RPMI8226 (cell line): ENCODE measurements around the gene CEACAM1.
"Not testable (repeated sequence)": the region's sequence is repeated elsewhere in the genome, so short reads cannot be mapped to it uniquely, and the experiment has no call there.

Source experiments
- DNase-seq: peaks from one replicate; pipeline ENCODE4 v3.0.0-alpha.2; 2015

Gene CEACAM1

GRCh38 chr19:42472402-42473147 is 55.7 kb downstream of the CEACAM1 start:
- DNase-seq: no peak

DNA sequence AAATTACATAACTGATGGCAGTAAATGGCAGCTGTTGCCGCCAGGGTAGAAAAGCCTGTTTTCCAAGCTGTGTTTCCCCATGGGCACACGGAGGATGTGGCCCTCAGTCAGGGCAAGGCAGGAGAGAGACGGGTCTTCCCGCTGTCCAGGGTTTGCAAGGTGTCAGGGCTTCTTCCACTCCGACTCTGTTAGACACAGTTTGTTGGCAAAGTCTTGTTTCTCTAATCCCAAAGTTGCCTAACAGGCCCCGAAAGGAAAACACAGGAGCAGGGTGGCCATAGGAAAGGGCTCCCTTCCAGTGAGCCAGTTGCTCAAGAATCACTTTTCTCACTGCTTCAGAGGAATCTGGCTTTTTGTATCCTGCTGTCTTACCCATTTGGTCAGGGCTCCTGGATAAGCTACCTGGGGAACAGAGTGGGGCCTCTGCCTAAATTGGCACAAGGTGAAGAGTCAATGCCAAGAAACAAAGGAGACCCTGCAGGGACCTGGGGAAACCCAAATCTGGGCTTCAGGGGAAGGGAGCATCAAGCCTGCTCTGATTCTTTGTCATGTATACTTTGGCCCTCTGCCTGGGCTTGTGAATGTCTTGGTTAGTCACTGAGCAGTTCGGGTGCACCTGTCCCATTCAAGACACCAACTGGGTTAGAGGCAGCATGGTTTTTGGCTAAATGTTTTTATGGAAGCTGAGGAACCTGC is 56.6 kb downstream of the CEACAM1 start:
- DNase-seq: no peak

DNA sequence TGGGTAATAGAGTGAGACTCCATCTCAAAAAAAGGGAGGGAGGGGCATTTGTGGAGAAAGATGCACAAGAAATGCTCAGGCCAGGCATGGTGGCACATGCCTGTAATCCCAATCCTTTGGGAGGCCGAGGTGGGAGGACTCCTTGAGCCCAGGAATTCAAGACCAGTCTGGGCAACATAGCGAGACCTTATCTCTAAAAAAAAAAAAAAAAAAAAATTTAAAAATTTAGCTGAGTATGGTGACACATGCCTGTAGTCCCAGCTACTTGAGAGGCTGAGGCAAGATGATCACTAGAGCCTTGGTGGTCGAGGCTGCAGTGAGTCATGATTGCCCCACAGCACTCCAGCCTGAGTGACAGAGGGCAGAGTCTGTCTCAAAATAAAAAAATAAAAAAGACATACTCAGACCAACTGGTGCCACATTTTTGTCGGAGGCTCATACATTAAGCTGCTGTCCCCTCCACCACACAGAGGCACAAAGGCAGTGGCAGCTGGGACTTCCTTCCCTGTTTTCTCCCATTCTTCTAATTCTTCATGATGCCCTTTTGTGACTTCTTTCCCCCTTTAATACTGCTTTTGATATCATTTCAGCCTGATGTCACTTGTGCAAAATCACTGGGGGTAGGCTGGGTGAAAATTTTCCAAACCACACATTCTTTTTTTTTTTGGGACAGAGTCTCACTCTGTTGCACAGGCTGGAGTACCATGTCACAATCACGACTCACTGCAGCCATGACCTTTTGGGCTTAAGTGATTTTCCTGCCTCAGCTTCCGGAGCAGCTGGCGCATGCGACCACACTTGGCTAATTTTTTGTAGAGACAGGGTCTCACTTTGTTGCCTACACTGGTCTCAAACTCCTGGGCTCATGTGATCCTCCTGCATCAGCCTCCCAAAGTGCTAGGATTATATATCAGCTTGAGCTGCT is 58.7 kb downstream of the CEACAM1 start:
- no peak for DNase-seq

GRCh38 chr19:42468273-42468796 is 59.9 kb downstream of the CEACAM1 start:
- no peak for DNase-seq

DNA sequence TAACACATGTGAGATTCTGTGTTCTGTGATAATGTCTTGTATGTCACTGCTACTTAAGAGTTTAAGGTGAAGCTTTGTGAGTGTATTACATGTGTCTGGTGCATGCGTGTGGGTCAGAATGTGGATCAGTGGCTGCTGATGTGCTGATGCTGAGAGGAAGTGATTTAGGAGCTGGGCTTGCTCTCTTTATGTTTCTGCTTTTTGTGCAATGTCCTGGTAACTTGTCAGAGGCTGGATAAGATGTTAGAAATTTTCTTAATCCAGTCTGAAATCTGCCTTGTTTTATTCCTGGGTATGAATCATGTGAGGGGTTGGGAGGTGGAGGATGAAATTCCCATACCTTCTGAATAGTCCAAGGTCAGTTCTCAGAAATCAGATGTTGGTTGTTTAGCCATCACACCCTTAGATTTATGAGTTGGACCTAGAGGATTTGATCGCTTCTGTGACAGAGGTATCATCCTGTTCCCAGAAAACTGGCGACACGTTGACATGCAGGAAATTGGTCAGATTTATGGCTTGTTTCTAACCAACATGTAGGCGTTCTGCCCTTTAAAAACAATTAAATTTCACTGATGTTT is 61.0 kb downstream of the CEACAM1 start:
- no peak for DNase-seq

DNA sequence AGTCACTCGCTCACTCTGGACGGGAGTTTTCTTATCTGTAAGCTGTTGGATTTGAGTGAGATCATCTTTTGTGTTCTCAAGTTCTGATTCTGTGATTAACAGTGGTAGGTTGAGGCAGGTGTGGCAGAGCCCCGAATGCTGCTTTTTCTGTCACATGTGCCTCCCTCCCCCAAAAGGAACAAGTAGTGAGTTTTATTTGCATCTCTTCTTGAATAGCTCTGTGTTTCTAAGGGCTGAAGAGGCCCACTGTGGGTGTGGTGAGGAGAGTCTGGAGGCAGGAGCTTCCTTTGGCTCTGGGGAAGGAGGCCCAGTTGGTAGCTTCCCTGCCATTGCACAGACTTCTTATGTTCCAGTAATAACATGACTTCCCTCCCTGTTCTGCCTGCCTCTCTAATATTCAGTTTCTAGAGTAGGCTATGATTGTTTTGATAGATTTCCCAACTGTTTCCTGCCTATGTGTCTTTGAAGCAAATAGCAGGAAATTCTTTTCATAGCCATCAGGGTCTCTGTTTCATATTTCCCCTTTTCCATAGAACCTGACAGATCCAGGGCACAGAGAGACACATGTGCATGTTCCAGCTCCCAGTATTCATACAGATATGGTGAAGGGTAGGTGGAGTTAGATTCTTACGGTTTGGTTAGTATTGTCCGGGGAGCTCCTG is 61.6 kb downstream of the CEACAM1 start:
- no peak for DNase-seq

GRCh38 chr19:42465827-42466280 is 62.4 kb downstream of the CEACAM1 start:
- DNase-seq: peak; percentile 45

DNA sequence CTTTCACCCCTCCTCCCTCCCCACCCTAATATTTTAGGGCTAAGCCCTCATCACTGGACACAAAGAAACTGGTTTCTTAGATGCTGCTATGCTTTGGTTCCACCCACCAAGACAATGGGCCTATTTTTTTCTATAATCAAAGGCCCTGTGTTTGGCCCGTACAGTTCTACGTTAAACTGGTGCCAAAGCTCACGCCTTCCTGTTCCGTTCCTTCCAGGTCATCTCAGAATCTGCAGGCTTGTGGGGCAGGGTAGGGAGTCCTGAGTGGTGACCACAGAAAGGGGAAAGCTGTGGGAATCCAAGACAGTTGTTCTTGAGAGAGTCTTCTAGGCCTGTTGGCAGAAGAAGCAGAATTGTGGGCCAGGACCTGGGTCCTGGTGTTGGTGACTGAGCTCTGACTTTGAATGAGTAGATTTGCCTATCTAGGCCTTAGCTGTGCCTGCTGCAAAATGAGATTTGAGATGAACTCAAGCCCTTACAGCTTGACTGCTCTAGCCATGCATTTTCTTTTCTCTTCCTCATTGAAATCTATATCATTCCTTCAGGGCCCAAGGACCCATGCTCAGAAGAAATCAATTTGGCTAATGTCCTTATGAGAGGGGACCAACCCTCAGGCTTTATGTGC is 66.5 kb downstream of the CEACAM1 start:
- no peak for DNase-seq

GRCh38 chr19:42461231-42461630 is 67.0 kb downstream of the CEACAM1 start:
- DNase-seq: not testable (repeated sequence)

DNA sequence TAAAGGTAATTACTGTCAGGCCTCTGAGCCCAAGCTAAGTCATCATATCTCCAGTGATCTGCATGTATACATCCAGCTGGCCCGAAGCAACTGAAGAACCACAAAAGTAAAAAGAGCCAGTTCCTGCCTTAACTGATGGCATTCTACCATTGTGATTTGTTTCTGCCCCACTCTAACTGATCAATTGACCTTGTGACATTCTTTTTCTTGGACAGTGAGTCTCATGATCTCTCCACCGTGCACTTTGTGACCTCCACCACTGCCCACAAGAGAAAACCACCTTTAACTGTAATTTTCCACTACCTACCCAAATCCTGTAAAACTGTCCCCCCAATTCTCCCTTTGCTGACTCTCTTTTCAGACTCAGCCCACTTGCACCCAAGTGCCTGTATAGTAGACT is 68.4 kb downstream of the CEACAM1 start:
- DNase-seq: no peak
